Pancreas (tissue), 10 donors: ENCODE results near the gene RTN4R. TPM values are rescaled to one million over a fixed set of nuclear protein-coding genes. Genes with fewer than 3 reads are reported as not detected.

Experiments
- ATAC-seq, 4 donors: fragments of 200-7000 bp; cut with Tn5 transposase; one replicate each; pipeline versions ENCODE4 v1.8.0 to v1.9.1; 2020; ENCODE audit warnings: mild to moderate bottlenecking in 4 of 4, moderate library complexity in 4 of 4
- DNase-seq, 6 donors: peaks; one replicate each; pipeline ENCODE4 v3.0.0-alpha.2; 2020
- FAIRE-seq: peaks from 2 replicates; lab custom pipeline; 2012; peaks lifted over from hg19 to GRCh38; lab: Jason Lieb, UNC
- H3K27ac ChIP-seq, 4 donors: fragments of 200-600 bp; sonication (generic); 1 replicate in 3 of 4; 2 replicates in 1 of 4; pipeline versions ENCODE4 v1.5.0 to v1.8.0; 2020
- H3K27me3 ChIP-seq, 4 donors: fragments of 200-600 bp; one replicate each; pipeline ENCODE4 v1.8.0; 2021
- H3K36me3 ChIP-seq, 3 donors: fragments of 200-600 bp; sonication (generic) in 1 of 3; one replicate each; pipeline versions ENCODE4 v1.5.0 to v1.8.0; 2020 to 2021
- H3K4me1 ChIP-seq, 3 donors: fragments of 200-600 bp; one replicate each; pipeline ENCODE4 v1.8.0; 2021
- H3K4me3 ChIP-seq, 4 donors: fragments of 200-600 bp; sonication (generic) in 2 of 4; one replicate each; pipeline versions ENCODE4 v1.5.0 to v1.8.0; 2020 to 2021
- H3K9me3 ChIP-seq, 4 donors: fragments of 200-600 bp; one replicate each; pipeline ENCODE4 v1.8.0; 2021
- CTCF ChIP-seq, 4 donors: fragments of 200-600 bp; sonication (generic) in 3 of 4; IDR thresholded peaks; one replicate each; pipeline versions ENCODE4 v1.5.0 to v1.8.0; 2021; ENCODE audit warnings: antibody characterized with exemption in 4 of 4
- WGBS, 2 donors: extraction: QIAGEN DNeasy Blood & Tissue Kit; methylation state at CpG; one replicate each; pipeline ENCODE4 v1.1.7; 2013; 5-methylcytosine and 5-hydroxymethylcytosine counted together
- intact Hi-C, 3 donors: fragments of 100-400 bp; cut with DNase I; formaldehyde crosslinking; loops; one replicate each; pipeline versions ENCODE4 v1.11.1 to v1.14.2; 2022
- polyA plus RNA-seq, 2 donors: library from polyadenylated mRNA; stranded (reverse); fragments of 200-250 nt; gene quantifications; one replicate each; pipeline ENCODE4 v1.2.3, GENCODE V29; 2013
- total RNA-seq, 6 donors: library from RNA; stranded (reverse); fragmentation: NEBNext Ultra II Directional in 4 of 6; extraction: Animal tissue kit (Norgen Biotek cat#: 25700) in 4 of 6; gene quantifications; one replicate each; pipeline versions ENCODE4 v1.2.1 to v1.2.4, GENCODE V29; 2021 to 2023
- donor health status: healthy with polysubstance abuse.
- donor health status: DM: no; HTN: no; CAD: no; lungs with moderate emphysema.
- donor health status: DM: no; HTN: no; CAD: no.
- donor health status: control.
- donor health status: control.
- donor health status: Bipolar disorder and iron deficiency.
- donor health status: DM: yes; HTN: yes; CAD: no.
- donor health status: DM: no; HTN: no; CAD: no.
- donor health status: DM: no; HTN: no; CAD: no.
- donor health status: DM: yes; HTN: yes; CAD: no.

Gene RTN4R
- total and polyA plus RNA-seq, 8 donors = 0.88 to 7.4 (median 1.7) TPM

GRCh38 chr22:20244691-20245576 is 23.2 kb downstream of the RTN4R start:
- Histone ChIP-seq H3K27me3 (no peaks in the 10 kb centered on the region), H3K27ac (no peak overlapping the region), H3K4me1 (peaks cover 9 to 14% (median 10%) of the 10 kb centered on the region in 3 donors), H3K4me3 (no peak overlapping the region), H3K36me3 (no peaks in the 10 kb centered on the region), H3K9me3 (no peaks in the 10 kb centered on the region)
- 88 to 89% methylated on average over 23 to 24 of the region's 24 CpGs for WGBS, 2 donors
- TF ChIP-seq CTCF (IDR thresholded peaks at IDR 0.05) = no peak
- ATAC-seq (no peak), DNase-seq (no peak), FAIRE-seq (no peak)
- intact Hi-C loops = no loop called here

- 86 to 89% methylated on average over 10 of the region's 10 CpGs for WGBS, 2 donors
- no peaks in the 10 kb centered on the region for H3K36me3 ChIP-seq
- ATAC-seq (no peak), FAIRE-seq (no peak), DNase-seq (no peak)
- intact Hi-C loops = no loop called here
- no peaks in the 10 kb centered on the region for H3K27me3 ChIP-seq
- peaks cover 3 to 10% (median 4%) of the 10 kb centered on the region in 3 donors for H3K4me1 ChIP-seq
- no peak for TF ChIP-seq CTCF (IDR thresholded peaks at IDR 0.05)
- no peaks in the 10 kb centered on the region for H3K9me3 ChIP-seq
- no peak overlapping the region for H3K27ac ChIP-seq
- no peak overlapping the region for H3K4me3 ChIP-seq
Observed at GRCh38 chr22:20244250-20244648, 23.9 kb downstream of the RTN4R start.

- no peak overlapping the region for H3K27ac ChIP-seq
- H3K4me1 ChIP-seq = peaks cover 0 to 9% (median 0%) of the 10 kb centered on the region in 3 donors
- FAIRE-seq (no peak), ATAC-seq (peak in 2 of 4 donors; percentile 37 to 46), DNase-seq (no peak)
- no peak overlapping the region for H3K4me3 ChIP-seq
- intact Hi-C loops = no loop called here
- 60 to 64% methylated on average over 16 of the region's 16 CpGs for whole genome bisulfite sequencing, 2 donors
- no peaks in the 10 kb centered on the region for H3K36me3 ChIP-seq
- H3K9me3 ChIP-seq = no peaks in the 10 kb centered on the region
- TF ChIP-seq CTCF (IDR thresholded peaks at IDR 0.05) = no peak
- no peaks in the 10 kb centered on the region for H3K27me3 ChIP-seq
Observed at GRCh38 chr22:20243537-20244249, 24.4 kb downstream of the RTN4R start.

GRCh38 chr22:20243176-20243536 is 25.0 kb downstream of the RTN4R start:
- DNase-seq = no peak
- 86 to 96% methylated on average over 6 of the region's 6 CpGs for WGBS, 2 donors
- no peak overlapping the region for H3K27ac ChIP-seq
- no peak overlapping the region for H3K4me3 ChIP-seq
- H3K9me3 ChIP-seq = no peaks in the 10 kb centered on the region
- no peak for FAIRE-seq
- intact Hi-C loops = no loop called here
- TF ChIP-seq CTCF (IDR thresholded peaks at IDR 0.05) = no peak
- ATAC-seq = no peak
- H3K27me3 ChIP-seq = no peaks in the 10 kb centered on the region
- H3K36me3 ChIP-seq = no peaks in the 10 kb centered on the region
- H3K4me1 ChIP-seq = peaks cover 0 to 8% (median 0%) of the 10 kb centered on the region in 3 donors
